GM19467 (cell line): ENCODE data around the gene MED15.
"Not testable (repeated sequence)": the region's sequence is repeated elsewhere in the genome, so short reads cannot be mapped to it uniquely, and the experiment has no call there.

ENCODE experiments used
- ATAC-seq: cut with Tn5 transposase; IDR thresholded peaks from one replicate; pipeline ENCODE4 v1.9.1; 2021; ENCODE audit warnings: mild to moderate bottlenecking, moderate library complexity; ENCODE audit not compliant: unreplicated experiment

MED15 gene

DNA sequence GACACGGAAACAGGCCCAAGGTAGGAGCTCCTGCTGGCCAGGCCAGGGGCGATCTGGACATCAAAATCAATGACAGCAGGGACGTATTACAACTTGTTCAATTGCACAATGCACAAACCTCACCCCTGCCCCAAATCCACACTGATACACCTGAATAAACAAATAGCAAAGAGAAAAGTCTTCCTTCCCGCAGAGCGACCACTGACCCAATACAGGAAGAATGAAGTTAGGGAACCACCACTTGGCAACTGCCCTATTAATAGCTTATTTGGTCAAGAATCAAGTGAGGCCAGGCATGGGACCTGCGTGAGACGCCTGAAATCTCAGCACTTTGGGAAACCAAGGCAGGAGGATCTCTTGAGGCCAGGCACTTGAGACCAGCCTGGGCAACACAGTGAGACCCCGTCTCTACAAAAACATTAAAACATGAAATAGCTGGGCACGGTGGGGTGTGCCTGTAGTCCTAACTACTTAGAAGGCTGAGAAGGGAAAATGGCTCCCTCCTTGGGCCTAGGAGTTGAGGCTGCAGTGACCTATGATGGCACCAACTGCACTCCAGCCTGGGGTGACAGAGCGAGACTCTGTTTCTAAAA is 109.1 kb downstream of the MED15 start:
- ATAC-seq = no peak

DNA sequence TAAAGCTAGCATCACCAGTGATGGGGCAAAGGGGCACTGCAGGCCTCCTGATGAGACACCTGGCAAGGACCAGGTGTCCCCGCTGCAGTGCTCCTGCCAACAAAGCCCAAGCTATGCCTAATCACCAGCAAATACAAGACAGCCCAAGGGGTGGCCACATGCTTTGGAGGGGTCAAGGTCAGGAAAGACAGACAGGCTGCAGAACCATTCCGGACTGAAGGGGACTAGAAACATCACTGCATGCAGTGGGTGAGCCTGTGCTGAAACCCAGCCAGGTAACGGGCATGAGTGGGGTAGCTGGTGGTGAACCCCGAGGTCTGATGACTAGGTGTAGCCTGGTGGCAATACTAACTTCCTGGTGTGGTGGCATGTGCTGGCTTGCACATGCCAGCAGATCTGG is 111.1 kb downstream of the MED15 start:
- no peak for ATAC-seq

DNA sequence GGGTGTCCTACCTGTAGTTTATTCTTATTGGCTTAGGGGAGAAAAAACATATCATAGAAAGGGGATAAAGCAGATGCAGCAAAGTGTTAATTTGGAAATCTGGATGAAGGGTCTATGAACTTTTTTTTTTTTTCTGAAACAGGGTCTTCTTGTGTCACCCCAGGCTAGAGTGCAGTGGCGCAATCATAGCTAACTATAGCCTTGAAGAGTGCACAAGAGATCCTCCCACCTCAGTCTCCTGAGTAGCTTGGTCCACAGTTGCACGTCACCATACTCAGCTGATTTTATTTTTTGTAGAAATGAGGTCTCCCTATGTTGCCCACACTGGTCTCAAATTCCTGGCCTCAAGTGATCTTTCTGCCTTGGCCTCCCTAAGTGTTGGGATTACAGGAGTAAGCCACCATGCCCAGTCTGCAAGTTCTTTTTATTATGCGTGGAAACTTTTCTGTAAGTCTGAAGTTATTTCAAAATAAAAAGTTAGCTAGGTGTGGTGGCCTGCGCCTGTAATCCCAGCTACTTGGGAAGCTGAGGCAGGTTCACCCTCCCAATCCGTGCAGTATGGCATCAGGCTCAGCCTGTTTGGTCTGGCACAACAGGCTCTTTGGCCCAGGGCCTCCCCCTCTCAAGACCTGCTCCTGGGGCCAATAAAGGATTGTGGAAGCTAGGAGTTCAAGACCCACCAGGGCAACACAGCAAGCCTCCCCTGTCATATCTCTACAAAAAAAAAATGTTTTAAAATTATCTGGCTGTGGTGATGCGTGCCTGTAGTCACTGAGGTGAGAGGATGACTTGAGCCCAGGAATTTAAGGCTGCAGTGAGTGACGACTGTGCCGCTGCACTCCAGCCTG is 111.9 kb downstream of the MED15 start:
- no peak for ATAC-seq

DNA sequence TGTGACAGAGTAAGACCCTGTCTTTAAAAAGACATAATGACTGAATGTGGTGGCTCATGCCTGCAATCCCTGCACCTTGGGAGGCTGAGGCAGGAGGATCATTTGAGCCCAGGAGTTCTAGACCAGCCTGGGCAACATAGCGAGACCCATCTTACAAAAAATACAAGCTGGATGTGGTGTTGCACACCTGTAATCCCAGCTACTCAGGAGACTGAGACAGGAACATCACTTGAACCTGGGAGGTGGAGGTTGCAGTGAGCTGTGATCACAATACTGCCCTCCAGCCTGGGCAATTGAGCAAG is 112.4 kb downstream of the MED15 start:
- not testable (repeated sequence) for ATAC-seq

DNA sequence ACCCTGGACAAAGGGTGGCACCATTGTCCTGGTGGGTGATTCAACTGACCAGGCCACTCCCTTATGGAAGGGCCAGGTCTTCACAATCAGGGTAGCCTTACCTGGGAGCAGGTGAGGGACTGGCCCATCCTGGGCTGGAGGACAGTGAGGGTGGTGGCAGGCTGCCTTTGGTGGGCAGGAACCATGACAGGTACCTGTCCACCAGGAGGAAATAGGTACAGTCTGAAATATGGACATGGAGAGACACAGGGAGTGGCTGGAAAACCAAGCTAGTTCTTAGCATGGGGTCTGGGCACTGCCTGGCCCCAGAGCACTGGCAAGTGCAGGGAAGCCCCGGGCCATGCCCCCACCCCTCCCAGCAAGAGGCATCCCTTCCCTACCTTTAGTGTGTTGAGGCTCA is 113.8 kb downstream of the MED15 start:
- ATAC-seq = no peak

DNA sequence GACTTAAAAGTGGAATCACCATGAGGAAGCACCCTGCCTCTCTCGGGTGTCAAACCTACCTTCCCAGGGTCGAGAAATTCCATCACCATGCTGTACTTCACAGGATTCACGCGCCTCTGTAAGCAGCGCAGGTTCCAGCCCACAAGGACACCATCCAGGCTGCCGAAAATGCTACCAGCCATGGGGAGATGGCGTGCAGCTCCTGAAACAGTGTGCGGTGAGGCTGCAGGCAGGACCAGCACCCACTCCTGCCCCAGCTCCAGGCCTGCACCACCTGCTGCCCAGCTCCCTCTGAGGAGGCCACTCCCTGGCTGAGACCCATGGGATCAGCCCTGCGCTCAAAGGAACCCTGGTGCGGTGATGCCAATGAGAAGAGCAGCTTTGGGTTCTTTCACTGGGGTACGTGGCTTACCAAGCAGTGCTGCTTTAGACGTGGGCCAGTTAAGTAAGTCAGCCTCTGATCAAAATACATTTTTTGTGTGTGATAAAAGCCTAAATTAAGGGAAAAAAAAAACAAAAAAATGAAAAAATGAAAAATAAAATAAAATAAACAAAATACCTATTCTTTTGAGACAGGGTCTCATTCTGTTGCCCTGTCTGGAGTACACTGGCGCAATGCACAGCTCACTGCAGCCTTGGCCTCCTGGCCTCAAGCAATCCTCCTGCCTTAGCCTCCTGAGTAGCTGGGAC is 115.4 kb downstream of the MED15 start:
- ATAC-seq = no peak

DNA sequence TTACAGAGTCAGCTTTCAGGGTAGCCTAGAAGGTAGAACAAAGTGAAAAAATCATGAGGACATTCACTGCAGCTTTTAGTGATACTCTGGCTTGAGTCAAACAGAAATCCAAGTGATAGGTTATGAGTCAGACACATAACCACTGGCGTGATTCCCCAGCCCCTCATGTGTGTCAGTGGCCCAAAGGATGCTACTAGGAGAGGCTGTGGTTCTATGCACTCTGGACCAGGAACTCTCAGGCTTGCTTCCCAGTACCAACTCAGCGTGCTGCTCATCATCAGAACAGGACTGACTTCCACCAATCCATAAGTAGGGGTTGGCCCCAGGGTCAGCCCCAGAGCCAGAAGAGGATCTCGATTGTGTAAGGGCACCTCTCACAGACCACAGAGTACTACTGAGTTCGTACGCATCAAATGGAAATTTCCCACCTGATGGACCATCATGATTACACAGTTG is 116.8 kb downstream of the MED15 start:
- ATAC-seq = peak; percentile 56

DNA sequence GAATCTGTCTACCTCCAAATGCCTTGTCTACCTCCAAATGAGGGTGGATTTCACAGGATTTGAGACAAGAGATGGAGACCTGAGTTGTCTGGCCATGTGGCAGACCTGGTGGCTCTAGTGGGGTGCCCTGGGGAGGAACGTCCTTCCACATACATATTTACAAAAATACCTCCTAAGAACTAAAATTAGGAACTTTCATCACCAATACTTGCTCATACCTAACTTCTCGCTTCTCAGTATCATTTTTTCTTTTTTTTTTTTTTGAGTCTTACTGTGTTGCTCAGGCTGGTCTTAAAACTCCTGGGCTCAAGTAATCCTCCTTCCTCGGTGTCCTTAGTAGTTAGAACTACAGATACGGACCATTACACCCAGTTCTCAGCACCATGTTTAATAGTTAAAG is 117.9 kb downstream of the MED15 start:
- ATAC-seq = no peak

DNA sequence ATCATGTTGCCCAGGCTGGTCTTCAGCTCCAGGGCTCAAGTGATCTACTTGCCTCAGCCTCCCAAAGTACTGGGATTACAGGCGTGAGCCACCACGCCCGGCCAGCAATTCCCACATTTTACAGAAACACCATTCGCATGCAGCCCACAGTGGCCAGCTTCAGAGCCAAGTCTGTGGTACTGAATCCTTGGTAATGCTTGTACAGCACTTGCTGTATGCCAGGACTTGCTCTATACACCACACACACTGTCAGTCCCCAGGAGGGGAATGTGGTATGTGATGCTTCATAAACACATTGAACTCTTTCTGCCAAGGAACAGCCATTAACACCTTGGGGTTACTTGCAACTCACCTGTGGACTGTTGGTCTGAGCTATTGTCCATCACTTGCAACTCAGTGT is 119.4 kb downstream of the MED15 start:
- ATAC-seq = no peak

DNA sequence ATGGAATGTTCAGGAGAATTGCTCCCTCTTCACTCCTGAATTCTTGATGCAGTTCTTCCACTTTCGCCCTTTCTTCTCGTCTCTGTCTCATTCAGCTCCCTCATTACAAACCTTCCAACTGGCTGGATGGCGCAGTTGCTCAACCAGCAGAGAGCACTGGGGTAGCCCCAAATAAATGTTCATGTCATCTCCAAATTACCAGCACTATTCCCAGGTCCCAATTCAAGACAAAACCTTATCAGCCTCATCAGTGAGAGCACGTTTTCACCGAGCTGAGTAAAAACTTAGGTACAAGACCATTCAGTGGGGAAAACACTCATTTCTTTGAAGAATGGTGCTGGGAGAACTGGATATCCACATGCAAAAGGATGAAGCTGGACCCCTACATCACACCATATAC is 120.0 kb downstream of the MED15 start:
- ATAC-seq = no peak

DNA sequence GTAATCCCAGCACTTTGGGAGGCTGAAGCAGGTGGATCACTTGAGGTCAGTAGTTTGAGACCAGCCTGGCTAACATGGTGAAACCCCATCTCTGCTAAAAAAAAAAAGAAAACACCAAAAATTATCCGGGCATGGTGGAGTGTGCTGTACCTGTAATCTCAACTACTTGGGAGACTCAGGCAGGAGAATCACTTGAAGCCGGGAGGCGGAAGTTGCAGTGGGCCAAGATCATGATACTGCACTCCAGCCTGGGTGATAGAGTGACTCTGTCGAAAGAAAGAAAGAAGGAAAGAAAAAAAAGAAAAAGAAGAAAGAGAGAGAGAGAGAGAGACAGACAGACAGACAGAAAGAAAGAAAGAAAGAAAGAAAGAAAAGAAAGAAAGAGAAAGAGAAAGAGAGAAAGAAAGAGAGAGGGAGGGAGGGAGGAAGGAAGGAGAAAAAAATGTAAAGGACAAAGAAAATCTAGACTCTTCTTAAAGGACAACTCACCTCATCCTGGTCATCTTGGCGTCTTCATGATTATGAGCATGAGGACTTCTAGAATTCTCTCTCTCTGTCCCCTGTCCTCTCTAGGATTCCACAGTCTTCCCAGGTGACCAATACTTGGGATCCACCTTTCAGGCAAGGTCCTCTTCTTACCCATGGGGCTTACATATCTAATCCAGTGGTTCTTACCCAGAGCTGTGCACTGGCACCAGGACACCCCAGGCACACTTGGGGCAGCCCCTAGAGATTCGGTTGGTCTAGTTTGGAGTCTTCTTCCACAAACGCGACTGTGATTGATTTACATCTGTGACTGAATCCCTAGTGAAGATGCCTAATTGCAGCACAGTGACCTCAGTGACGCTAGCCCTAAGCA is 120.9 kb downstream of the MED15 start:
- ATAC-seq = no peak

DNA sequence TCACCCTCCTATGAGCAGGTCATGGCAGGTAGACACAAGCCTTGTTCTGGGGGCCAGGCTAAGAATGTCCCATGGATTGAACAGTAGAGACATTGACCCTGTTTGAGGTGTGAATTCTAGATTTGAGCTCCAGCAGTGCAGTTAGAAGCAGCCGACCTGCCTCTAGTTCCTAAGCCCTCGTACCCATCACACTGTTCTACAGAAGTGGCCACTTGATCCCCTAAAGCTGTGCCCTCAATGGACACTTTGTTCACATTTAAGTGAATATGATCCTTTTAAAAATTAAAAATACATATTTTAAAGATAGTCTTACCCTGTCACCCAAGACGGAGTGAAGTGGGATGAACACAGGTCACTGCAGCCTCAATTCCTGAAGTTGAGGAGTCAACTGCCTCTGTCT is 122.0 kb downstream of the MED15 start:
- ATAC-seq = no peak

DNA sequence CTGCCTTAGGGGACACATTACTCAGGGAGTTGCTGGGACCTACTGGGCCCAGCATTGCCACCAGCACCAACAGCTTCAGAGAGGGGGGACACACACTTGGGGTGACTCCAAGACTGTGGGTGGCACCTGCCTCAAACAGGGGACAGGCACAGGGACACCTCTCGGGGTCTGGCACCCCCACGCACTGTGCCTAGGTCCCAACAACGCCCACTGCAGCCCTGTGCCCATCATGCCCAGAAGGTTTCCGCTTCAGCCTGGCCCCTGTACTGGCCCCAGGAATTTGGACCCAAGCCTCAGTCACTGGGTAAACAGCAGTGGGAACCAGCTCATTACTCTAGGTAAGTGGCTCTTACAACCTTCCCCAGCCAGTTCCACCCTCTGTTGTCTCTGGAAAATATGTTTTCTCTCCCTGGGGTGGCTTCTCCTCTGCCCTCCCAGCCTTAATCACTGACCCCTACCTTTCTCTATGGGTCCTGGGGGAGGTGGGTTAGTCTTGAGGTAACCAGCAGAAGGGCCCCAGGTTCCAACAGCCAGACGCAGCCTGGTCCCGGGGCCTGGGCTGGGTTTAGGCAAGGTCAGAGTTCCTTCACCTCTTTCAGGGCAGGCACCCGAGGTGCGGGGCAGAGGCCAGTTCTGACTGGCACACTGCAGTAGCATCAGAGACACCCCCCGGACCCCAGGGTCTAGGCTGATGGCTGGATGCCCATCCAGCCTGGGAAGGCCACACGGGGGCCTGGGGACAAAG is 123.6 kb downstream of the MED15 start:
- no peak for ATAC-seq

DNA sequence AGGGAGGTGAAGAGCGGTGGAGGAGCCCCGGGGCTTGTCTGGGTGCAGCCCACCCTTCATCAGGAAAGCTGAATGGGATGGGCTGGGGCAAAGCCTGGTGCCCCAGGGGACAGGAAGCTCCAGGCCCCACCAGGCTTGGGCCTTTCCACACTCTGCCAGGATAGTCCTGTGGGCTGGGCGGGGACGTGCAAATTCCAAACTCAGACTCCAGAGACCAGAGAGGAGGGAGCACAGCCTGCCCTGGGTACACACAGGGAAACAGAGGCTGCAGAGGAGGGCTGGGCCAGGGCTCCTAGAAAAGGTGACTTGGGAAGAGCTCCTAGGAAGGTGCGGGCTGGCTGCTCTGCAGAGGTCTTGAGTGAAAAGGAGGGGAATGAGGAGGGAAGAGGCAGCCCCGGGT is 124.7 kb downstream of the MED15 start:
- ATAC-seq = no peak

DNA sequence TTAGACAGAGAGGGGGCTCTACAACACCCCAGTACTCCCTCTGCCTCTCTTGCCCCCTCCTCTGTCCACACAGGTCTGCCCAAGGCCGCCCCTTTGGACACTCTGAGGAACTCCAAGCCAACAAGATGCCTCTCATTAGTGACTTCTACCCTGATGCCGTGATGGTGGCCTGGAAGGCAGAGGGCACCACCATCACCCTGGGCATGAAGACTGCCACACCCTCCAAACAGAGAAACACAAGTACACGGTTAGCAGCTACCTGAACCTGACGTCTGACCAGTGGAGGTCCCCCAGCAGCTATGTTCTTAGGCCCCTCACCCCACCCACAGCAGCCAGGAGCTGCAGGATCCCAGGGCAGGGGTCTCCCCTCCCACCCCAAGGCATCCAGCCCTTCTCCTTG is 125.1 kb downstream of the MED15 start:
- ATAC-seq = no peak

DNA sequence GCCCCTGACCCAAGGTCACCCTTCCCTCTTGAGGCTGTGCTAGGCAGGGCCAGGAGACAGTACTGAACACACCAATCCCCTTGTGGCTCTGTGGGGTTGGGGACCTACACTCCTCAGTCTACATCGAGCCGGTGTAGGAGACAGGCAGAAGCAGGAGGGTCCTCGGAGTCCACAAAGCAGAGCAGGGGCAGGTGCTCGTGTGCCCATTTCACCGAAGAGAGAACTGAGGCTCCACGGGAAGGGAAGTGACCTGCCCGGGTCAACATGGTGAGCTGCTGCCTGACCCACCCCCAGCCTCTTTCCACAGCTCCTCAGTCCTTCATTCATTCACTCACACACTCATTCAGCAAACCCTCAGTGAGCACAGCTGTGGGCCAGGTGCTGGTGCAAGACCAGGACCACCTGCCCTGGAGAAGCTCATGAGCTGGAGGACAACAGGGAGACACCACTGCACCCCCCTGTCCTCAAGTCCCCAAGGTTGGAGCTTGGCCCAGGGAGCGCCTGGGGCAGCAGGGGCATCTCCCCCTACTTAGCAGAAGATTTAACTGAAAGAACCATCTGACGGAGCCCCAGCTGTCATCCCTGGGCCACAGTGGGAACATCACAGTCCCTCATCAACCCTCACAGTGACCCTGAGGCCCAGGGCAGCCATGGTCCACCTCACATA is 127.3 kb downstream of the MED15 start:
- ATAC-seq = no peak

DNA sequence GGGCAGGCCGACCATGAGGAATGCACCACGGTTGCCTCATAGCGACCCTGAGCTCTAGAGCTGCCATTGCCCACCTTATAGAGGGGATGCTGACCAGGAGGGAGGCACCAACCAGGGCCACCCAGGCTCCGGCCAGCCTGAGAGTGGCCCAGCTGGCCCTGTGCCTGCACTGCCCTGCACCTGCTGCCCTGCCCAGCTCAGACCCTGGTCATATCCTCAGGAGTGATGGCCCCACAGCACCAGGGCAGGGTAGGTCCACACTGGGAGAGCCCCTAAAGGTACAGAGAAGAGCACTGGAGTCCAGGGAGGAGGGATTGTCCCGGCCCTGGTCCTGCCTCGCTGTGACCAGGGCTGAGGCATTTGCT is 127.8 kb downstream of the MED15 start:
- no peak for ATAC-seq

DNA sequence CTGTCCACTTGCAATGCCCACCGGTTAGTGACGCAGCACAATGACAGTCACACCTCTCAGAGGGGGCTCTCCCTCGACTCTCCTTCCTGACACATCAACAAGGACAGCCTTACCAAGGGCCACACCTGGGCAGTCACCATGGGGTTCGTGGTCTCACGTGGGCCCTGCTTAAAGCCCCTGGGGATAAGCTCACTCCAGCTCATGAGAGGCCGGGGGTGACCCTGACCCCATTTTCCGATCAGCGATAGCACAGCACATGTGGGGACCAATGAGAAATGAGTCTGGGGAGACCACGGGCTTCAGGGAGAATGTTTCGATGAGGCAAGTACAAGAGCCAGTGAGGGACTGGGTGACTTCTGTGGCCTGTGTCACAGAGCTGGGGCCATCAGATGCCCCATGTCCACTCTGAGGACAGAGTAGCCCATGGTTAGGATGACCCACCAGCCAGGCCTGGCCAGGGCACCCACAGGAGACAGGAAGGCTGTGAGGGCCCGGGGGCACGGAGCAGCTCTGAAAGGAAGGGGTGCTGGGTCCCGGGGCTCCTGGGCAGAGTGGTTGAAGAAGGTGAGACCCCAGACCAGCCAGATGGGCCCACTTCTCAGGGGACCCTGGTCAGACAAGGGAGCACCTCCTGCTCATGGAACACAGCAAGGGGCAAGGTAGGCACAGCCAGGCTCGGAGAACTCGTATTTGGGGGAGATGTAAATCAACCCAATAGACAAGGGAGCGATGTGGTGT is 128.8 kb downstream of the MED15 start:
- no peak for ATAC-seq

DNA sequence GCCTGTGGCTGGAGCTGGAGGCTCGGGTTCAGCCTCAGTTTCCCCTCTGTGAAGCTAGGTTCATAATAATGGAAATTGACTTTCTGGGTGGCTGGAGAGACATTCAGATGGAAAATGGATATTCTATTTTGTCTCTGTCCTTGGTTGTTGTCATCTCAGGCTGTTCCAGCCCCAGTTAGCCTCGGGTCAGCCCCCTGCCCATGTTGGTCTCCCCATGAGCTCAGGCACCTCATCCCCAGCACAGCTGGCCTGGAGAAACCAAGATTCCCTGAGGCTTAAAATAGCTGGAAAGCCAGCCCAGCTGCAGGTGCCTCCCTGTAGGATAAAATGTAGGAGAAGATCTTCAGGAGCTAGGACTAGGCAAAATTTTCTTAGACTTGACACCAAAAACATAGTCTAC is 129.5 kb downstream of the MED15 start:
- no peak for ATAC-seq
